Tibial nerve (tissue), 4 donors: Measurements from ENCODE around the gene ALKBH3. TPM values are rescaled to one million over a fixed set of nuclear protein-coding genes. Genes with fewer than 3 reads are reported as not detected.

Source experiments
- DNase-seq, 2 donors: peaks; one replicate each; pipeline ENCODE4 v3.0.0-alpha.2; 2019; ENCODE audit warnings: low spot score in 2 of 2
- H3K27ac ChIP-seq, 4 donors: fragments of 200-600 bp; sonication (generic) in 3 of 4; one replicate each; pipeline ENCODE4 v1.5.1; 2017 to 2019; ENCODE audit warnings: mild to moderate bottlenecking in 1 of 4
- H3K27me3 ChIP-seq, 2 donors: fragments of 200-600 bp; sonication (generic) in 1 of 2; one replicate each; pipeline versions ENCODE4 v1.5.1 to v1.6.0; 2017 to 2019
- H3K36me3 ChIP-seq, 3 donors: fragments of 200-600 bp; sonication (generic); one replicate each; pipeline ENCODE4 v1.5.1; 2018 to 2019
- H3K4me1 ChIP-seq, 4 donors: fragments of 200-600 bp; sonication (generic) in 3 of 4; one replicate each; pipeline ENCODE4 v1.5.1; 2017 to 2019
- H3K4me3 ChIP-seq, 4 donors: fragments of 200-600 bp; sonication (generic) in 3 of 4; one replicate each; pipeline ENCODE4 v1.5.1; 2017 to 2019; ENCODE audit warnings: mild to moderate bottlenecking in 1 of 4, moderate library complexity in 1 of 4
- H3K9me3 ChIP-seq, 4 donors: fragments of 200-600 bp; sonication (generic) in 3 of 4; one replicate each; pipeline ENCODE4 v1.5.1; 2017 to 2019
- CTCF ChIP-seq, 5 experiments: fragments of 200-600 bp in 3 of 5; fragments of 450-650 bp in 2 of 5; sonication (generic) in 3 of 5; IDR thresholded peaks; one replicate each; pipeline ENCODE4 v1.5.1; 2016 to 2019; ENCODE audit warnings: antibody characterized with exemption in 5 of 5, mild to moderate bottlenecking in 3 of 5, moderate library complexity in 2 of 5
- EP300 ChIP-seq, 2 donors: sonication (generic); formaldehyde crosslinking; IDR thresholded peaks; one replicate each; pipeline ENCODE4 v1.6.1; 2017; ENCODE audit warnings: antibody characterized with exemption in 2 of 2, mild to moderate bottlenecking in 1 of 2
- POLR2A ChIP-seq, 2 donors: fragments of 450-650 bp; IDR thresholded peaks; one replicate each; pipeline ENCODE4 v1.6.1; 2017; ENCODE audit warnings: antibody characterized with exemption in 2 of 2, mild to moderate bottlenecking in 2 of 2, moderate library complexity in 2 of 2
- WGBS, 2 donors: methylation state at CpG; one replicate each; pipeline ENCODE4 v1.1.5; 2018; 5-methylcytosine and 5-hydroxymethylcytosine counted together
- total RNA-seq, 4 donors: library from RNA; depleted of rRNA; stranded (reverse); fragments of >200 nt; gene quantifications; one replicate each; pipeline ENCODE4 v1.1.0, GENCODE V29; 2016

Gene ALKBH3
- total RNA-seq, 4 donors from 2014 or later = 30.4 to 45.0 (median 38.0) TPM

DNA sequence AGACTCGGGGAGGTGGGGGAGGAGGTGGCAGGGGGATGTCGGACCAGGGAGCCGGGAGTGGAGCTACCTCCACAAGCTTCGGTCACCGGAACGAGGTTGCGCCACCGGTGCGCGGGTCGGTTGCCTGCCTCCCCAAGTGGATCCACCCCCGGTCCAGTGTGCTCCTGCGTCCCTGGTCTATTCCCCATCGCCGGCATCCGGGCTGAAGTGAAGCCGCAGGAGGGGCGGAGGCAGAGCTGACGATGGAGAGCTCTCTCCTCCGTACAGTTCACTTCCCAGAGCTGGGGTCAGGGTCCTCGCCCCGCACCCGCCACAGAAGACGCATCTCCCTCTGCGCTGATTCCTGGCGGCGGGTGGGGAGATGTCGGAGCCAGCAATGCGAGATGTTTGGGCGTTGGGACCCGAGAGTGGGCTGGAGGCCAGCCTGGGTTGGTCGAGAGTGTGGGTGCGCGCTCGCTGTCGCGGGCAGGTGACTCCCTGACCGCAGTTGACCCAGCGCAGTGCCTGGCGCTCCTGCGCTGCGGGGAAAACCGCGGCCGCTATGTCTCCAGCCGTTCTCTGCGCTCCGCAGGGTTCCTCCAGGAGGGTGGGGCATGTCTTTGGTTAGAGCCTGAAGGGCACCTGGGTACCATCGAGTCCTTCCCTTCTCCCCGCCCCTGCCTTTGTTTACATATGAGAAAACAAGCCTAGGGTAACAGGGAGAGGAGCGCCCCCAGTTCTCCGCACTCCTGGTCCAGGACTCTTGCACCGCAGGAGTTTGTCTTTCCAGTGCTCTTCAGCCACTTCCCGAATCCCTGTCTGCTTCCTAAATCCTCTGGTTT, 63.5 kb downstream of the ALKBH3 start:
- peak in 1 of 2 donors; percentile 4 for TF ChIP-seq EP300 (IDR thresholded peaks at IDR 0.05)
- TF ChIP-seq CTCF (IDR thresholded peaks at IDR 0.05) = no peak
- no peak for TF ChIP-seq POLR2A (IDR thresholded peaks at IDR 0.05)
- Histone ChIP-seq H3K36me3 (no peaks in the 10 kb centered on the region), H3K27me3 (peaks cover 0 to 12% of the 10 kb centered on the region in 2 donors), H3K27ac (peak overlapping the region; percentile 47 to 92 (median 80)), H3K4me3 (peak overlapping the region; percentile 43 to 71 (median 62)), H3K9me3 (no peaks in the 10 kb centered on the region), H3K4me1 (peaks cover 0 to 41% (median 5%) of the 10 kb centered on the region in 4 donors)
- 3 to 5% methylated on average over 32 to 39 of the region's 54 CpGs for WGBS, 2 donors
- no peak for DNase-seq

DNA sequence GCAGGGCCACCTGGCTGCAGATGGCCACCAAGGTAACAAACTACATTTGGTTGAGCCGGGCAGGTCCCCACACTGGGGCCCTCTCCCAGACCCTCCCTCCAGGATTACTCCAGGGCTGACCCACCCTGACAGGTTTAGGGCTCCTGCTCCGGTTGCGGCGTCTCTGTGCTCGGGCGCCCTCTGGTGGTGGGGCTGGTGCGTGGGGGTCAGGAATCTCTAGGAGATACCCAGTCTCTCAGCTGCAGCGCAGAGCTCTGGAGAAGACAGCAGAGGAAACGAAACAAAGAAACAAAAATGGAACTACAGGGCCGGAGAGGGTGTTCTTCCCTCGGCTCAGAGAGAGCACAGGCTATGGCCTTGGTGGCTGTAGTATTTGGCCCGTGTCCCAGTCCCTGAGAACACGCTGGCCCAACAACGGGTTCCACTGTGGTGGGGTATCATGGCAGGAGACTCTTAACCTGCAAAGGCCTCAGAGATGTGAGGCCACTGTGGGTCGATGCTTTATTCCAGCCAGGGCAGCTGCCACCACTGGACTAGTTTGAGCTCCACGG, 64.2 kb downstream of the ALKBH3 start:
- WGBS, 2 donors = 8 to 13% methylated on average over 13 to 16 of the region's 16 CpGs
- Histone ChIP-seq H3K9me3 (no peaks in the 10 kb centered on the region), H3K36me3 (no peaks in the 10 kb centered on the region), H3K27ac (peak overlapping the region in 3 of 4 donors; percentile 75 to 92 (median 86)), H3K4me3 (peak overlapping the region; percentile 43 to 71 (median 62)), H3K4me1 (peaks cover 0 to 41% (median 5%) of the 10 kb centered on the region in 4 donors), H3K27me3 (peaks cover 0 to 12% of the 10 kb centered on the region in 2 donors)
- DNase-seq = peak; percentile 70 to 75
- TF ChIP-seq POLR2A (IDR thresholded peaks at IDR 0.05) (no peak), CTCF (IDR thresholded peaks at IDR 0.05) (peak; percentile 58 to 89 (median 86)), EP300 (IDR thresholded peaks at IDR 0.05) (peak in 1 of 2 donors; percentile 40)

GRCh38 chr11:43947003-43947500, 66.4 kb downstream of the ALKBH3 start:
- WGBS, 2 donors = 41 to 47% methylated on average over 9 of the region's 9 CpGs
- Histone ChIP-seq H3K27ac (peak overlapping the region in 1 of 4 donors; percentile 18), H3K4me1 (peaks cover 0 to 33% (median 5%) of the 10 kb centered on the region in 4 donors), H3K4me3 (no peak overlapping the region), H3K36me3 (no peaks in the 10 kb centered on the region), H3K9me3 (no peaks in the 10 kb centered on the region), H3K27me3 (peaks cover 0 to 12% of the 10 kb centered on the region in 2 donors)
- peak in 2 of 5 experiments; percentile 9 to 23 for TF ChIP-seq CTCF (IDR thresholded peaks at IDR 0.05)
- peak in 1 of 2 donors; percentile 12 for TF ChIP-seq EP300 (IDR thresholded peaks at IDR 0.05)
- TF ChIP-seq POLR2A (IDR thresholded peaks at IDR 0.05) = no peak
- DNase-seq = no peak

DNA sequence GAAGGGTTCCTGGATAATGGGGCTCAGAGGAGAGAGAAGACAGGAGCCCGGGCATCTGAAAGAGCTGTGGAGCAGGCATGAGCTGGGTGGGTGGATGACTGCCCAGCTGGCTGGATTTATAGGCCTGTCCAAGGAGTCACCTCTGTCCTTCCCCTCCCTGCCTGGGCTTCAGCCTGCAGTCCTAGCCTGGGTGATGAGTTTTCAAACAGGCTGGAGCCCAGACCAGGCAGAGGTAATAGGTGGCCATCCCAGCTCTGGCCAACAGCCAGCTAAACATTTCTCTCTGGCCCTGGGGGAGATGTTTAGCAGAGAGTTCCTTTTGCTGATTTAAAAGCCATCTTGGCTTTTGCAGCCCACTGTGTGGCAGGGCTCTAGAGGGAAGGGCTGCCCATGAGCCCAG, 67.2 kb downstream of the ALKBH3 start:
- Histone ChIP-seq H3K36me3 (no peaks in the 10 kb centered on the region), H3K4me3 (no peak overlapping the region), H3K9me3 (no peaks in the 10 kb centered on the region), H3K4me1 (peaks cover 0 to 30% (median 5%) of the 10 kb centered on the region in 4 donors), H3K27me3 (peaks cover 0 to 12% of the 10 kb centered on the region in 2 donors), H3K27ac (peak overlapping the region in 1 of 4 donors; percentile 28)
- TF ChIP-seq CTCF (IDR thresholded peaks at IDR 0.05) (no peak), EP300 (IDR thresholded peaks at IDR 0.05) (no peak), POLR2A (IDR thresholded peaks at IDR 0.05) (no peak)
- WGBS, 2 donors = 67 to 86% methylated on average over 1 of the region's 1 CpG
- DNase-seq = no peak
